ENCODE results near the gene SLC12A9. TPM values are rescaled to one million over a fixed set of nuclear protein-coding genes. Genes with fewer than 3 reads are reported as not detected.

The SLC12A9 gene
- total and polyA plus RNA-seq, 4 experiments from 2014 or later: 7.0 to 64.6 (median 36.4) TPM

DNA sequence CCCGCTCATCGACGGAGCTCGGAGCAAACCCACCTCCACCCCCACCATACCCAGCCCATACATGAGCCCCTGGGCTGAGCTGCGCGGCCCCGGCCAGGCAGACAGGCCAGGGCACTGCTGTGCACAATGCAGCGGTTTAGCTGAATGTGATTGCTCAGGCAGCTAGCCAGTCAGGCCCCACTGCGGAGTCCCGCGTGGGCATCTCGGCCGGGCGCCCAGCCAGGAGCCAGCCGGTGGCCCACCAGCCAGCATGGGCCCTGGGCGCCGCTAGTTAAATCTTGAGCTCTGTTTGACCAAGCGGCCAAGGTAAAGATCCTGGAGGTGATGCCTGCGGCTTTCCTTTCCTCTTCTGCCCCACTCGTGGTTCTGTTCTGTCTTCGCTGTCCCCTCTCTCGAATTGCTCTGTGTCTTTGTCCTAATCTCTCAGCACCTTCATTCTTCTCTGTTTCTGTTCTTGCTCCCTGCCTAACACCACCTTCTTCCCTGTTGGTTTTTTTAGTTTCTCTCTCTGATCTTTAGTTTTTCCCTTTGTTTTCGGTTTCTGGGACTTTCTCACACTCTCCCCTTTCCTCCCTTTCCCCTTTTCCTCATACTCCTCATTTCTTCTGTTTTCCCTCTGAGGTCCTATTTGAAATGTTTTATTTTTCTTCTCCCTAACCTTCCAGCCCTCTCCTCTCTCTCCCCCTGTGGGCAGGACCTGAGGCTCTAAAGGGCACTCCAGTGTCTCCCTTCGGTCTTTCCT, 30.4 kb downstream of the SLC12A9 start:
- intact Hi-C loops (cut with micrococcal nuclease): no loop called here
- Histone ChIP-seq H3K4me1 (ENCODE audit: insufficient read depth, low read length) (peaks cover 41% of the 10 kb centered on the region), H3K9me3 (ENCODE audit: control insufficient read depth in 1 of 2, low read length in 2 of 2) (no peaks in the 10 kb centered on the region), H3K36me3 (ENCODE audit: insufficient read depth, low read length) (peaks cover 72% of the 10 kb centered on the region), H3K27ac (ENCODE audit: low read depth, low read length) (no peak overlapping the region), H3K4me3 (ENCODE audit: low read length in 2 of 2) (no peak overlapping the region), H3K27me3 (ENCODE audit: insufficient read depth, low read length) (no peaks in the 10 kb centered on the region)
- POLR2A ChIA-PET (ENCODE audit: partially characterized antibody): no interaction called here
- DNase-seq: no peak
- CTCF ChIA-PET (ENCODE audit: partially characterized antibody): no interaction called here
- no peaks in the 10 kb centered on the region for H3K27me3 Mint-ChIP-seq
- H3K27ac Mint-ChIP-seq: peak overlapping the region in 6 of 7 donors; percentile 42 to 78 (median 65)
- H3K36me3 Mint-ChIP-seq: peaks cover 70 to 83% of the 10 kb centered on the region in 2 donors
- peak overlapping the region in 2 of 8 donors; percentile 30 to 39 for H3K4me3 Mint-ChIP-seq
- H3K9me3 Mint-ChIP-seq: peaks cover 0 to 12% (median 0%) of the 10 kb centered on the region in 8 donors
- peaks cover 35 to 64% (median 53%) of the 10 kb centered on the region in 4 donors for H3K4me1 Mint-ChIP-seq

DNA sequence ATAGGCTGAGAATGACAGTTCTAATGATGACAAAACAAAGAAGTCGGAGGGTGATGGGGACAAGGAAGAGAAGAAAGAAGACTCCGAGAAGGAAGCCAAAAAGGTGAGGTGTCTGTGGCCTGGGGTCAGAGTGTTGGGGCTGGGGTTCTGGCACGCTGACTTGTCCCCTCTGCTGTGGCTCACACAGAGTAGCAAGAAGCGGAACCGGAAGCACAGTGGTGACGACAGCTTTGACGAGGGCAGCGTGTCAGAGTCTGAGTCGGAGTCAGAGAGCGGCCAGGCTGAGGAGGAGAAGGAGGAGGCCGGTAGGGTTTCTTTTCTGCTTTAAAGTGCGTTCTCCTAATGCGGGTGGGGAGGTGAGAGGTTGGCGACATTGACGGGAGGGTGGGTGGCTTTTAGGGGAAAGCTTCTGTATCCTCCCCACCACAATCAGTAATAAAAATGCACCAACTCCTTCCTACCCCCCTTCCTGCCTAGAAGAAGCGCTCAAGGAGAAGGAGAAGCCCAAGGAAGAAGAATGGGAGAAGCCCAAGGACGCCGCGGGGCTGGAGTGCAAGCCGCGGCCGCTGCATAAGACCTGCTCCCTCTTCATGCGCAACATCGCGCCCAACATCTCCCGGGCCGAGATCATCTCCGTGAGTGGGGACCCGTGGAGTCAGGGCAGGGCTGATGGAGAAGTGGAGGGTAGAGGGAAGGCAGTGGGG, 32.4 kb downstream of the SLC12A9 start:
- ChIA-PET POLR2A (ENCODE audit: partially characterized antibody) (interaction anchor here (7.1 kb wide), 1 partner anchor 9 kb away, joined by 243 read pairs; the partner anchor contains the start of gene SRRT), CTCF (ENCODE audit: partially characterized antibody) (no interaction called here)
- peak overlapping the region; percentile 36 for H3K27ac ChIP-seq (ENCODE audit: low read depth, low read length)
- H3K9me3 ChIP-seq (ENCODE audit: control insufficient read depth in 1 of 2, low read length in 2 of 2): no peaks in the 10 kb centered on the region
- peaks cover 40% of the 10 kb centered on the region for H3K4me1 ChIP-seq (ENCODE audit: insufficient read depth, low read length)
- intact Hi-C loops (cut with micrococcal nuclease): loop anchor here (5.0 kb wide), 2 partner anchors 48 to 282 kb away; partner anchors contain the start of gene VGF
- DNase-seq: peak; percentile 45 to 80 (median 58)
- peak overlapping the region; percentile 57 to 94 (median 91) for H3K27ac Mint-ChIP-seq
- no peak overlapping the region for H3K4me3 ChIP-seq (ENCODE audit: low read length in 2 of 2)
- H3K4me1 Mint-ChIP-seq: peaks cover 33 to 59% (median 45%) of the 10 kb centered on the region in 4 donors
- H3K9me3 Mint-ChIP-seq: peaks cover 0 to 12% (median 0%) of the 10 kb centered on the region in 8 donors
- H3K27me3 ChIP-seq (ENCODE audit: insufficient read depth, low read length): no peaks in the 10 kb centered on the region
- H3K27me3 Mint-ChIP-seq: peaks cover 0 to 2% of the 10 kb centered on the region in 2 donors
- peaks cover 68% of the 10 kb centered on the region for H3K36me3 ChIP-seq (ENCODE audit: insufficient read depth, low read length)
- peaks cover 70 to 75% of the 10 kb centered on the region in 2 donors for H3K36me3 Mint-ChIP-seq
- peak overlapping the region in 7 of 8 donors; percentile 58 to 84 (median 68) for H3K4me3 Mint-ChIP-seq

DNA sequence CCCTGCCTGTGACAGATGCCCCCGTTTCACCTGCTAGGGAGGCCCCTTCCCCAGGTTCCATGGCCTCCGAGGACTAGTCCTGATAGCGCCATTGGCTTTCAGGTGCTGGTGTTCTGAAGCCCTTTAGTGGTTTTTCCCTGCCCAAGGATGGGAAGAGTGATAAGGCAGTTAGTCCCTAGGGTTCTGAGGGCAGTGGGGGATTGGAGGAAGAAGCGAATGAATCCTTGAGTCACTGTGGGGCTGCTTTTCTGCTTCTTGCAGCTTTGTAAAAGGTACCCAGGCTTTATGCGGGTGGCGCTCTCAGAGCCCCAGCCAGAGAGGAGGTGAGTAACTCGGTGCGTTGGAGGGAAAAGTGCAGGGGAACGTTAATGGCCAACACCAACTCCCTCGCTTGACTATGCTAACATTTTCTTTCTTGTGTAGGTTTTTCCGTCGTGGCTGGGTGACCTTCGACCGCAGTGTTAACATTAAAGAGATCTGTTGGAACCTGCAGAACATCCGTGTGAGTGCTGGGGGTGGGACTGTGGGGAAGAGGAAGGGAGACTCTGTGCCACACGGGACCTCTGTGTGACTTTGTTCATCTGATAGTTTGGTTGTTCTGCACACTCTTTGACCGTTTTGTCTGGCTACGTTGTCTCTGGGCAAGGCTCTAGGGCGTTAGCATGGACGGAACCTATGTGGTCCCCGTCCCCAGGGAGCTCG, 33.1 kb downstream of the SLC12A9 start:
- Histone ChIP-seq H3K4me1 (ENCODE audit: insufficient read depth, low read length) (peaks cover 44% of the 10 kb centered on the region), H3K9me3 (ENCODE audit: control insufficient read depth in 1 of 2, low read length in 2 of 2) (no peaks in the 10 kb centered on the region), H3K4me3 (ENCODE audit: low read length in 2 of 2) (no peak overlapping the region), H3K36me3 (ENCODE audit: insufficient read depth, low read length) (peaks cover 67% of the 10 kb centered on the region), H3K27ac (ENCODE audit: low read depth, low read length) (peak overlapping the region; percentile 36), H3K27me3 (ENCODE audit: insufficient read depth, low read length) (no peaks in the 10 kb centered on the region)
- H3K27ac Mint-ChIP-seq: peak overlapping the region; percentile 57 to 97 (median 83)
- H3K36me3 Mint-ChIP-seq: peaks cover 66 to 71% of the 10 kb centered on the region in 2 donors
- H3K4me3 Mint-ChIP-seq: peak overlapping the region in 4 of 8 donors; percentile 17 to 70 (median 30)
- H3K4me1 Mint-ChIP-seq: peaks cover 32 to 60% (median 45%) of the 10 kb centered on the region in 4 donors
- ChIA-PET CTCF (ENCODE audit: partially characterized antibody) (interaction anchor here (1.6 to 1.9 kb wide), 2 partner anchors 34 to 180 kb away, joined by 4 to 6 read pairs; partner anchors contain the start of genes POP7 and SLC12A9), POLR2A (ENCODE audit: partially characterized antibody) (interaction anchor here (1.8 to 7.1 kb wide), 2 partner anchors 10 to 15 kb away, joined by 5 to 243 read pairs; partner anchors contain the start of gene SRRT)
- no peak for DNase-seq
- peaks cover 0 to 12% (median 0%) of the 10 kb centered on the region in 8 donors for H3K9me3 Mint-ChIP-seq
- H3K27me3 Mint-ChIP-seq: peaks cover 0 to 2% of the 10 kb centered on the region in 2 donors
- intact Hi-C loops (cut with micrococcal nuclease): loop anchor here (5.0 kb wide), 2 partner anchors 48 to 282 kb away; partner anchors contain the start of gene VGF

DNA sequence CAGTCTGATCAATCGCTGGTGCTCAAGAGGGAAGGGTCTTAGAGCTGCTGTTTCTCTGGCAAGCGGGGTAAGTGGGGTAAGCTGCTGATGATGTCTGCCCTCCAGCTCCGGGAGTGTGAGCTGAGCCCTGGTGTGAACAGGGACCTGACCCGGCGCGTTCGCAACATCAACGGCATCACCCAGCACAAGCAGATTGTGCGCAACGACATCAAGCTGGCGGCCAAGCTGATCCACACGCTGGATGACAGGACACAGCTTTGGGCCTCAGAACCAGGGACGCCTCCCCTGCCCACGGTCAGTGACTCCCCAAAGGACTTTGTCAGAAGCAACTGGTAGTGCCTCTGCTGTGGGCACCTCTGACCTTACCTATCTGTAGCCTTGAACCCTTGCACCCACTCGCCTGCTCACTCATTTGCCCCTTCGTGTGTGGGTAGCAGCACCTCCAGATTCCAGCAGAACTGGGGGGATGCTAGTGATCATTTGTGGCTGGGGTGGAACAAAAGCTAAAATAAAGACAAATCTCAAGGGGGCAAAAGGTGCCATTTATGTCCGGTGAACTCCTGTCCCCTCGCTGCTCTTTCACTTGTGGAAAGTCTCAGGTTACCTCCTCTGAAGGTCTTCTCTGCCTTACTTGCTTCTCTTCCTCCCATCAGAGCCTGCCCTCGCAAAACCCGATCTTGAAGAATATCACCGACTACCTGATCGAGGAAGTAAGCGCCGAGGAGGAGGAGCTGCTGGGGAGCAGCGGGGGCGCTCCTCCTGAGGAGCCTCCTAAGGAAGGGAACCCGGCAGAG, 33.8 kb downstream of the SLC12A9 start:
- Mint-ChIP-seq H3K4me3 (peak overlapping the region in 7 of 8 donors; percentile 1 to 95 (median 13)), H3K4me1 (peaks cover 31 to 62% (median 47%) of the 10 kb centered on the region in 4 donors), H3K36me3 (peaks cover 58 to 65% of the 10 kb centered on the region in 2 donors), H3K27me3 (peaks cover 2% of the 10 kb centered on the region in 2 donors), H3K9me3 (peaks cover 0 to 10% (median 0%) of the 10 kb centered on the region in 8 donors), H3K27ac (peak overlapping the region; percentile 57 to 97 (median 93))
- no peak for DNase-seq
- Histone ChIP-seq H3K9me3 (ENCODE audit: control insufficient read depth in 1 of 2, low read length in 2 of 2) (no peaks in the 10 kb centered on the region), H3K4me3 (ENCODE audit: low read length in 2 of 2) (no peak overlapping the region), H3K36me3 (ENCODE audit: insufficient read depth, low read length) (peaks cover 61% of the 10 kb centered on the region), H3K27ac (ENCODE audit: low read depth, low read length) (peak overlapping the region; percentile 36), H3K4me1 (ENCODE audit: insufficient read depth, low read length) (peaks cover 51% of the 10 kb centered on the region), H3K27me3 (ENCODE audit: insufficient read depth, low read length) (no peaks in the 10 kb centered on the region)
- intact Hi-C loops (cut with micrococcal nuclease): loop anchor here (5.0 kb wide), 2 partner anchors 49 to 281 kb away; partner anchors contain the start of gene VGF
- ChIA-PET CTCF (ENCODE audit: partially characterized antibody) (interaction anchor here (1.1 to 1.9 kb wide), 3 partner anchors 34 to 306 kb away, joined by 3 to 6 read pairs (median 4); partner anchors contain the start of genes POP7 and SLC12A9), POLR2A (ENCODE audit: partially characterized antibody) (interaction anchor here (0.6 to 7.1 kb wide), 4 partner anchors 10 to 457 kb away, joined by 3 to 243 read pairs (median 20); partner anchors contain the start of genes MEPCE, SLC12A9 and SRRT)

DNA sequence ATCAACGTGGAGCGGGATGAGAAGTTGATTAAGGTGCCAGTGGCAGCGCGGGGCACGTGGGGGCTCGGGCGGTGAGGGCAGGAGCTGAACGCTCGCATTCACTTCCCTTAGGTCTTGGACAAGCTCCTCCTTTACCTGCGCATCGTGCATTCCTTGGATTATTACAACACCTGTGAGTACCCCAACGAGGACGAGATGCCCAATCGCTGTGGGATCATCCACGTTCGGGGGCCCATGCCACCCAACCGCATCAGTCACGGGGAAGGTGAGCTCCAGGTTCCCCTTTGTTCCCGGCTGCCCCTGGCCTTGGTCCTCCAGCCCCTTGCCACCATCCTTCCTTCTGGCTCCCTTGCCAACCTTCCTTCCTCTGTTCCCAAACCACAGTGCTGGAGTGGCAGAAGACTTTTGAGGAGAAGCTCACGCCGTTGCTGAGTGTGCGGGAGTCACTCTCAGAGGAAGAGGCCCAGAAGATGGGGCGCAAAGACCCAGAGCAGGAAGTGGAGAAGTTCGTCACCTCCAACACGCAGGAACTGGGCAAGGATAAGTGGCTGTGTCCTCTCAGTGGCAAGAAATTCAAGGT, 34.5 kb downstream of the SLC12A9 start:
- Histone ChIP-seq H3K27ac (ENCODE audit: low read depth, low read length) (peak overlapping the region; percentile 81), H3K36me3 (ENCODE audit: insufficient read depth, low read length) (peaks cover 54% of the 10 kb centered on the region), H3K4me3 (ENCODE audit: low read length in 2 of 2) (peak overlapping the region in 1 of 2 donors; percentile 63), H3K27me3 (ENCODE audit: insufficient read depth, low read length) (no peaks in the 10 kb centered on the region), H3K4me1 (ENCODE audit: insufficient read depth, low read length) (peaks cover 53% of the 10 kb centered on the region), H3K9me3 (ENCODE audit: control insufficient read depth in 1 of 2, low read length in 2 of 2) (no peaks in the 10 kb centered on the region)
- Mint-ChIP-seq H3K4me3 (peak overlapping the region; percentile 81 to 95 (median 87)), H3K27me3 (peaks cover 5 to 9% of the 10 kb centered on the region in 2 donors), H3K9me3 (peaks cover 0 to 10% (median 0%) of the 10 kb centered on the region in 8 donors), H3K4me1 (peaks cover 33 to 65% (median 50%) of the 10 kb centered on the region in 4 donors), H3K27ac (peak overlapping the region; percentile 92 to 98 (median 95)), H3K36me3 (peaks cover 55 to 60% of the 10 kb centered on the region in 2 donors)
- POLR2A ChIA-PET (ENCODE audit: partially characterized antibody): interaction anchor here (0.7 to 7.1 kb wide), 9 partner anchors 11 to 968 kb away, joined by 3 to 243 read pairs (median 4); partner anchors contain the start of genes AP4M1, MCM7, MEPCE and POP7
- CTCF ChIA-PET (ENCODE audit: partially characterized antibody): interaction anchor here (1.1 to 1.9 kb wide), 4 partner anchors 12 to 305 kb away, joined by 3 to 6 read pairs (median 5); partner anchors contain the start of genes POP7, SLC12A9 and SRRT
- peak in 2 of 5 donors; percentile 32 to 45 for DNase-seq
- intact Hi-C loops (cut with micrococcal nuclease): loop anchor here (1.0 to 5.0 kb wide), 3 partner anchors 12 to 280 kb away; partner anchors contain the start of genes SRRT and VGF

All from CD4-positive, alpha-beta memory T cell (primary cell).